ENCODE measurements around the gene LYVE1. TPM values are rescaled to one million over a fixed set of nuclear protein-coding genes. Genes with fewer than 3 reads are reported as not detected.

The LYVE1 gene
- total RNA-seq, 1 donor from 2014 or later = not detected

GRCh38 chr11:10524471-10524870 is 44.0 kb downstream of the LYVE1 start:
- Mint-ChIP-seq H3K36me3 (ENCODE audit: low read depth) (peaks cover 39% of the 10 kb centered on the region), H3K4me1 (ENCODE audit: low read depth) (peaks cover 16% of the 10 kb centered on the region), H3K9me3 (no peaks in the 10 kb centered on the region), H3K4me3 (ENCODE audit: low read depth) (no peak overlapping the region), H3K27me3 (ENCODE audit: low read depth) (no peaks in the 10 kb centered on the region), H3K27ac (no peak overlapping the region)
- no peak for DNase-seq (ENCODE audit: low spot score)
- intact Hi-C loops (cut with micrococcal nuclease) = no loop called here

- H3K27me3 Mint-ChIP-seq (ENCODE audit: low read depth) = no peaks in the 10 kb centered on the region
- intact Hi-C loops (cut with micrococcal nuclease) = no loop called here
- peaks cover 16% of the 10 kb centered on the region for H3K4me1 Mint-ChIP-seq (ENCODE audit: low read depth)
- no peak overlapping the region for H3K4me3 Mint-ChIP-seq (ENCODE audit: low read depth)
- DNase-seq (ENCODE audit: low spot score) = no peak
- peaks cover 42% of the 10 kb centered on the region for H3K36me3 Mint-ChIP-seq (ENCODE audit: low read depth)
- no peaks in the 10 kb centered on the region for H3K9me3 Mint-ChIP-seq
- no peak overlapping the region for H3K27ac Mint-ChIP-seq
Measured at GRCh38 chr11:10522921-10523320, 45.5 kb downstream of the LYVE1 start.

GRCh38 chr11:10522276-10522675 is 46.2 kb downstream of the LYVE1 start:
- H3K36me3 Mint-ChIP-seq (ENCODE audit: low read depth) = peaks cover 37% of the 10 kb centered on the region
- intact Hi-C loops (cut with micrococcal nuclease) = no loop called here
- peaks cover 12% of the 10 kb centered on the region for H3K4me1 Mint-ChIP-seq (ENCODE audit: low read depth)
- DNase-seq (ENCODE audit: low spot score) = no peak
- no peaks in the 10 kb centered on the region for H3K9me3 Mint-ChIP-seq
- H3K27me3 Mint-ChIP-seq (ENCODE audit: low read depth) = no peaks in the 10 kb centered on the region
- H3K4me3 Mint-ChIP-seq (ENCODE audit: low read depth) = no peak overlapping the region
- H3K27ac Mint-ChIP-seq = no peak overlapping the region

GRCh38 chr11:10520562-10520961 is 47.9 kb downstream of the LYVE1 start:
- Mint-ChIP-seq H3K27ac (no peak overlapping the region), H3K9me3 (no peaks in the 10 kb centered on the region), H3K4me3 (ENCODE audit: low read depth) (no peak overlapping the region), H3K4me1 (ENCODE audit: low read depth) (no peaks in the 10 kb centered on the region), H3K27me3 (ENCODE audit: low read depth) (no peaks in the 10 kb centered on the region), H3K36me3 (ENCODE audit: low read depth) (peaks cover 30% of the 10 kb centered on the region)
- intact Hi-C loops (cut with micrococcal nuclease) = no loop called here
- DNase-seq (ENCODE audit: low spot score) = no peak

- no peak for DNase-seq (ENCODE audit: low spot score)
- Mint-ChIP-seq H3K4me1 (ENCODE audit: low read depth) (no peaks in the 10 kb centered on the region), H3K27me3 (ENCODE audit: low read depth) (no peaks in the 10 kb centered on the region), H3K4me3 (ENCODE audit: low read depth) (no peak overlapping the region), H3K36me3 (ENCODE audit: low read depth) (peaks cover 31% of the 10 kb centered on the region), H3K27ac (no peak overlapping the region), H3K9me3 (no peaks in the 10 kb centered on the region)
- intact Hi-C loops (cut with micrococcal nuclease) = no loop called here
Measured at GRCh38 chr11:10519630-10520029, 48.8 kb downstream of the LYVE1 start.

- intact Hi-C loops (cut with micrococcal nuclease) = no loop called here
- no peak overlapping the region for H3K27ac Mint-ChIP-seq
- no peaks in the 10 kb centered on the region for H3K9me3 Mint-ChIP-seq
- H3K4me3 Mint-ChIP-seq (ENCODE audit: low read depth) = no peak overlapping the region
- H3K27me3 Mint-ChIP-seq (ENCODE audit: low read depth) = no peaks in the 10 kb centered on the region
- H3K36me3 Mint-ChIP-seq (ENCODE audit: low read depth) = peaks cover 31% of the 10 kb centered on the region
- H3K4me1 Mint-ChIP-seq (ENCODE audit: low read depth) = no peaks in the 10 kb centered on the region
- no peak for DNase-seq (ENCODE audit: low spot score)
Measured at GRCh38 chr11:10518891-10519290, 49.6 kb downstream of the LYVE1 start.

GRCh38 chr11:10518123-10518522 is 50.3 kb downstream of the LYVE1 start:
- no peak overlapping the region for H3K27ac Mint-ChIP-seq
- H3K36me3 Mint-ChIP-seq (ENCODE audit: low read depth) = peaks cover 28% of the 10 kb centered on the region
- no peak overlapping the region for H3K4me3 Mint-ChIP-seq (ENCODE audit: low read depth)
- DNase-seq (ENCODE audit: low spot score) = no peak
- H3K4me1 Mint-ChIP-seq (ENCODE audit: low read depth) = no peaks in the 10 kb centered on the region
- H3K27me3 Mint-ChIP-seq (ENCODE audit: low read depth) = no peaks in the 10 kb centered on the region
- intact Hi-C loops (cut with micrococcal nuclease) = no loop called here
- H3K9me3 Mint-ChIP-seq = no peaks in the 10 kb centered on the region

GRCh38 chr11:10515418-10515817 is 53.0 kb downstream of the LYVE1 start:
- intact Hi-C loops (cut with micrococcal nuclease) = no loop called here

GRCh38 chr11:10514709-10515108 is 53.8 kb downstream of the LYVE1 start:
- Mint-ChIP-seq H3K4me1 (ENCODE audit: low read depth) (peaks cover 2% of the 10 kb centered on the region), H3K4me3 (ENCODE audit: low read depth) (no peak overlapping the region), H3K9me3 (no peaks in the 10 kb centered on the region), H3K27ac (no peak overlapping the region), H3K36me3 (ENCODE audit: low read depth) (peaks cover 26% of the 10 kb centered on the region), H3K27me3 (ENCODE audit: low read depth) (no peaks in the 10 kb centered on the region)
- intact Hi-C loops (cut with micrococcal nuclease) = loop anchor here (5.0 kb wide), 1 partner anchor 138 kb away; no protein-coding TSS in a partner anchor
- DNase-seq (ENCODE audit: low spot score) = no peak

More at GRCh38 chr11:10515418-10515817, 53.0 kb downstream of the LYVE1 start:
- Mint-ChIP-seq H3K9me3 (no peaks in the 10 kb centered on the region), H3K4me1 (ENCODE audit: low read depth) (peaks cover 2% of the 10 kb centered on the region), H3K27ac (no peak overlapping the region), H3K27me3 (ENCODE audit: low read depth) (no peaks in the 10 kb centered on the region), H3K4me3 (ENCODE audit: low read depth) (no peak overlapping the region), H3K36me3 (ENCODE audit: low read depth) (peaks cover 28% of the 10 kb centered on the region)
- no peak for DNase-seq (ENCODE audit: low spot score)

- H3K9me3 Mint-ChIP-seq = no peaks in the 10 kb centered on the region
- no peak overlapping the region for H3K27ac Mint-ChIP-seq
- peaks cover 2% of the 10 kb centered on the region for H3K4me1 Mint-ChIP-seq (ENCODE audit: low read depth)
- H3K4me3 Mint-ChIP-seq (ENCODE audit: low read depth) = no peak overlapping the region
- H3K36me3 Mint-ChIP-seq (ENCODE audit: low read depth) = peaks cover 22% of the 10 kb centered on the region
- intact Hi-C loops (cut with micrococcal nuclease) = loop anchor here (5.0 kb wide), 1 partner anchor 138 kb away; no protein-coding TSS in a partner anchor
- no peak for DNase-seq (ENCODE audit: low spot score)
- no peaks in the 10 kb centered on the region for H3K27me3 Mint-ChIP-seq (ENCODE audit: low read depth)
Measured at GRCh38 chr11:10514202-10514601, 54.3 kb downstream of the LYVE1 start.

- peaks cover 2% of the 10 kb centered on the region for H3K4me1 Mint-ChIP-seq (ENCODE audit: low read depth)
- H3K4me3 Mint-ChIP-seq (ENCODE audit: low read depth) = no peak overlapping the region
Measured at GRCh38 chr11:10511181-10511621, 57.3 kb downstream of the LYVE1 start.

More at GRCh38 chr11:10511181-10511621, 57.3 kb downstream of the LYVE1 start:
- no peak overlapping the region for H3K27ac Mint-ChIP-seq
- H3K36me3 Mint-ChIP-seq (ENCODE audit: low read depth) = peaks cover 25% of the 10 kb centered on the region
- intact Hi-C loops (cut with micrococcal nuclease) = loop anchor here (5.0 kb wide), 1 partner anchor 141 kb away; no protein-coding TSS in a partner anchor
- no peaks in the 10 kb centered on the region for H3K27me3 Mint-ChIP-seq (ENCODE audit: low read depth)
- DNase-seq (ENCODE audit: low spot score) = no peak
- H3K9me3 Mint-ChIP-seq = no peaks in the 10 kb centered on the region

Other genes with a start within 250 kb of the LYVE1 start
- 24.8 and 26.1 TPM in 2 replicates for gene AMPD3, start 113.4 kb downstream of the LYVE1 start, total RNA-seq
- 13.2 and 15.6 TPM in 2 replicates for gene RNF141, start 27.5 kb downstream of the LYVE1 start, total RNA-seq
- gene IRAG1, start 125.1 kb upstream of the LYVE1 start, total RNA-seq = not detected in 2 replicates
- gene CTR9, start 182.6 kb upstream of the LYVE1 start, total RNA-seq = 41.5 and 43.5 TPM in 2 replicates
- gene EIF4G2, start 240.3 kb upstream of the LYVE1 start, total RNA-seq = 1,057 and 1,120 TPM in 2 replicates